ENCODE measurements around the gene ARV1.

DNA sequence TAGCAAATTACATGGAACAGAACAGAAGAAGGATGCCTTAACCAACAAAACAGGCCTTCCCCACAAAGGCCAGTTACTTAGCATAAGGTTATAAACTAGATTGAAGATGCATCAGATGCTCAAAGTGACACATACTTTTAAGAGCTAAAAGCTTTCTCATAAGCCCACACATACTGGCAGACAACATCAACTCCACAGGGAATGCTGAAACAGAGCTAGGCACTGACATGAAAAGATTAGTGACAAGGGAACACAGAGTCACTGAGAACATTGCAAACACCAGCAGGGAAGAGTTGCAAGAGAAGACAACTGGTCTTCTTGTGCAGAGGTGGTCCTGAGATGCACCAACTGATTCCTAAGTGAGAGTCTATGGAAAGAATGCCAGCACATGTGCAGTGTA, 7.1 kb upstream of the ARV1 start:
- TF ChIP-seq, protein P1, sequence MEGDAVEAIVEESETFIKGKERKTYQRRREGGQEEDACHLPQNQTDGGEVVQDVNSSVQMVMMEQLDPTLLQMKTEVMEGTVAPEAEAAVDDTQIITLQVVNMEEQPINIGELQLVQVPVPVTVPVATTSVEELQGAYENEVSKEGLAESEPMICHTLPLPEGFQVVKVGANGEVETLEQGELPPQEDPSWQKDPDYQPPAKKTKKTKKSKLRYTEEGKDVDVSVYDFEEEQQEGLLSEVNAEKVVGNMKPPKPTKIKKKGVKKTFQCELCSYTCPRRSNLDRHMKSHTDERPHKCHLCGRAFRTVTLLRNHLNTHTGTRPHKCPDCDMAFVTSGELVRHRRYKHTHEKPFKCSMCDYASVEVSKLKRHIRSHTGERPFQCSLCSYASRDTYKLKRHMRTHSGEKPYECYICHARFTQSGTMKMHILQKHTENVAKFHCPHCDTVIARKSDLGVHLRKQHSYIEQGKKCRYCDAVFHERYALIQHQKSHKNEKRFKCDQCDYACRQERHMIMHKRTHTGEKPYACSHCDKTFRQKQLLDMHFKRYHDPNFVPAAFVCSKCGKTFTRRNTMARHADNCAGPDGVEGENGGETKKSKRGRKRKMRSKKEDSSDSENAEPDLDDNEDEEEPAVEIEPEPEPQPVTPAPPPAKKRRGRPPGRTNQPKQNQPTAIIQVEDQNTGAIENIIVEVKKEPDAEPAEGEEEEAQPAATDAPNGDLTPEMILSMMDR (IDR thresholded peaks at IDR 0.05): no peak
- TF ChIP-seq EP300 (IDR thresholded peaks at IDR 0.05) (no peak), POLR2A (IDR thresholded peaks at IDR 0.05) (no peak), POLR2AphosphoS5 (IDR thresholded peaks at IDR 0.05) (no peak)
